ENCODE data around the gene XRN1.

DNA sequence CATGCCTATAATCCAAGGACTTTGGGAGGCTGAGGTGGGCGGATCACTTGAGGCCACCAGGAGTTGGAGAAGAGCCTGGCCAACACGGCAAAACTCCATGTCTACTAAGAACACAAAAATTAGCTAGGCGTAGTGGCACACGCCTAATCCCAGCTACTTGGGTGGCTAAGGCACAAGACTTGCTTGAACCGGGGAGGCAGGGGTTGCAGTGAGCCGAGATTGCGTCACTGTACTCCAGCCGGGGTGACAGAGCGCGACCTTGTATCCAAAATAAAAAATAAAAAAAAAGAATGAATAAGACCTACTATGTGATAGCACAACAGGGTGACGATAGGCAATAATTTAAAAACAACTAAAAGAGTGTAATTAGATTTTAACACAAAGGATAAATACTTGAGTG is 3.5 kb downstream of the XRN1 start:
- TF ChIP-seq ZBTB7A (IDR thresholded peaks at IDR 0.05; ENCODE audit: low read depth), result no peak
- no peak for TF ChIP-seq CREB1 (IDR thresholded peaks at IDR 0.05; ENCODE audit: low read depth)
- no peak for TF ChIP-seq EGR1 (IDR thresholded peaks at IDR 0.05)

Measured in Ishikawa (cell line).